Osteocyte (in vitro differentiated cells): ENCODE results near the gene FAM3A. TPM values are rescaled to one million over a fixed set of nuclear protein-coding genes. Genes with fewer than 3 reads are reported as not detected.

Experiments used
- DNase-seq: peaks from one replicate; pipeline ENCODE4 v3.0.0; 2021; ENCODE audit warnings: mixed read lengths; ENCODE audit not compliant: unreplicated experiment; ENCODE audit errors: extremely low spot score
- H3K27ac Mint-ChIP-seq: one replicate; pipeline ENCODE4 v1.8.0; 2021; ENCODE audit warnings: mild to moderate bottlenecking, mixed read lengths; ENCODE audit not compliant: unreplicated experiment
- H3K27me3 Mint-ChIP-seq: one replicate; pipeline ENCODE4 v1.8.0; 2021; ENCODE audit warnings: mixed read lengths; ENCODE audit not compliant: unreplicated experiment
- H3K36me3 Mint-ChIP-seq: one replicate; pipeline ENCODE4 v1.8.0; 2021; ENCODE audit warnings: mixed read lengths; ENCODE audit not compliant: unreplicated experiment
- H3K4me1 Mint-ChIP-seq: one replicate; pipeline ENCODE4 v1.8.0; 2021; ENCODE audit warnings: mixed read lengths; ENCODE audit not compliant: unreplicated experiment
- H3K4me3 Mint-ChIP-seq: one replicate; pipeline ENCODE4 v1.8.0; 2021; ENCODE audit warnings: mild to moderate bottlenecking, moderate library complexity, mixed read lengths; ENCODE audit not compliant: unreplicated experiment
- H3K9me3 Mint-ChIP-seq: one replicate; pipeline ENCODE4 v1.8.0; 2021; ENCODE audit warnings: mixed read lengths; ENCODE audit not compliant: unreplicated experiment
- CTCF ChIP-seq: fragments of 200-600 bp; sonication (generic); IDR thresholded peaks from 2 replicates; pipeline ENCODE4 v1.5.0; 2021; ENCODE audit warnings: antibody characterized with exemption, mild to moderate bottlenecking, moderate library complexity
- total RNA-seq: library from RNA; stranded (reverse); gene quantifications from 2 replicates; pipeline ENCODE4 v1.2.1, GENCODE V29; 2021

The FAM3A gene
- total RNA-seq, 1 donor from 2014 or later, result 40.4 TPM

GRCh38 chrX:154488336-154489075, 27.5 kb downstream of the FAM3A start:
- Mint-ChIP-seq H3K36me3 (no peaks in the 10 kb centered on the region), H3K27me3 (no peaks in the 10 kb centered on the region), H3K4me1 (peaks cover 17% of the 10 kb centered on the region), H3K4me3 (no peak overlapping the region), H3K27ac (no peak overlapping the region), H3K9me3 (no peaks in the 10 kb centered on the region)
- DNase-seq, result no peak
- no peak for TF ChIP-seq CTCF

- Mint-ChIP-seq H3K27ac (no peak overlapping the region), H3K36me3 (no peaks in the 10 kb centered on the region), H3K4me1 (peaks cover 17% of the 10 kb centered on the region), H3K9me3 (no peaks in the 10 kb centered on the region), H3K4me3 (peak overlapping the region; percentile 22), H3K27me3 (no peaks in the 10 kb centered on the region)
- no peak for TF ChIP-seq CTCF
- no peak for DNase-seq
These were observed 28.3 kb downstream of the FAM3A start for GRCh38 chrX:154487518-154488290.

GRCh38 chrX:154486396-154487207, 29.4 kb downstream of the FAM3A start, which contains the start of gene UBL4A:
TSS of gene UBL4A (minus strand) at chrX:154486615. CDS start at chrX:154486584, 31 bp downstream.
- TF ChIP-seq CTCF, result no peak
- no peaks in the 10 kb centered on the region for H3K9me3 Mint-ChIP-seq
- H3K4me1 Mint-ChIP-seq, result peaks cover 17% of the 10 kb centered on the region
- H3K27me3 Mint-ChIP-seq, result no peaks in the 10 kb centered on the region
- no peaks in the 10 kb centered on the region for H3K36me3 Mint-ChIP-seq
- H3K4me3 Mint-ChIP-seq, result peak within 1 kb of the TSS; percentile 72
- peak within 1 kb of the TSS; percentile 47 for H3K27ac Mint-ChIP-seq
- peak; percentile 86 for DNase-seq

- TF ChIP-seq CTCF, result no peak
- Mint-ChIP-seq H3K27me3 (no peaks in the 10 kb centered on the region), H3K9me3 (no peaks in the 10 kb centered on the region), H3K27ac (no peak overlapping the region), H3K4me1 (peaks cover 14% of the 10 kb centered on the region), H3K4me3 (peak overlapping the region; percentile 35), H3K36me3 (no peaks in the 10 kb centered on the region)
- peak; percentile 83 for DNase-seq
These were observed 30.0 kb downstream of the FAM3A start for GRCh38 chrX:154486052-154486395.
